ENCODE data around the gene TMCO4.
A peak's percentile ranks its signal among the peaks of the same experiment; 100 is the strongest.

GRCh38 chr1:19762175-19762779, 37.4 kb downstream of the TMCO4 start:
- TF ChIP-seq CTCF (IDR thresholded peaks at IDR 0.05 in 2 of 3, conservative IDR thresholded peaks at IDR 0.05 in 1 of 3; ENCODE audit: control insufficient read depth in 2 of 3, extremely low read depth in 1 of 3, insufficient read depth in 1 of 3, low read depth in 3 of 3, low read length in 3 of 3) (peak; percentile 63 to 84 (median 80)), CHD1 (IDR thresholded peaks at IDR 0.05; ENCODE audit: low read depth, low read length) (no peak), TCF12 (IDR thresholded peaks at IDR 0.05; ENCODE audit: low read depth, low read length) (no peak), EZH2 (IDR thresholded peaks at IDR 0.05; ENCODE audit: borderline replicate concordance, control insufficient read depth, low read depth, low read length) (no peak), NFYB (IDR thresholded peaks at IDR 0.05; ENCODE audit: insufficient read depth, low read depth, low read length) (no peak), RFX5 (IDR thresholded peaks at IDR 0.05; ENCODE audit: low read depth, low read length) (no peak), NBN (IDR thresholded peaks at IDR 0.05) (no peak)
